Right renal cortex interstitium (tissue), 3 donors: ENCODE data around the gene NMBR. TPM values are rescaled to one million over a fixed set of nuclear protein-coding genes. Genes with fewer than 3 reads are reported as not detected.
A peak's percentile ranks its signal among the peaks of the same experiment; 100 is the strongest.
"Not testable (repeated sequence)": the region's sequence is repeated elsewhere in the genome, so short reads cannot be mapped to it uniquely, and the experiment has no call there.

Experiments
- DNase-seq, 3 donors: peaks; one replicate each; pipeline ENCODE4 v3.0.0-alpha.2; 2013; ENCODE audit warnings: low read depth in 3 of 3, low spot score in 2 of 3
- polyA plus RNA-seq, 3 donors: library from polyadenylated mRNA; unstranded; fragments of 120-200 nt; gene quantifications; one replicate each; pipeline ENCODE4 v1.2.1, GENCODE V29; 2013; ENCODE audit not compliant: insufficient read length in 3 of 3

The NMBR gene
- polyA plus RNA-seq, 3 donors, result 0.26 to 0.40 (median 0.29) TPM

- no peak for DNase-seq
Measured at GRCh38 chr6:142071981-142072380, 74.9 kb downstream of the NMBR start.

GRCh38 chr6:142068416-142068815 lies 78.5 kb downstream of the NMBR start:
- DNase-seq, result no peak

- not testable (repeated sequence) for DNase-seq
Measured at GRCh38 chr6:142062861-142063260, 84.1 kb downstream of the NMBR start.

GRCh38 chr6:142058551-142059290 lies 88.2 kb downstream of the NMBR start:
- no peak for DNase-seq

- no peak for DNase-seq
Measured at GRCh38 chr6:142055219-142055618, 91.7 kb downstream of the NMBR start.

GRCh38 chr6:142051404-142051803 lies 95.5 kb downstream of the NMBR start:
- DNase-seq, result no peak

- DNase-seq, result no peak
Measured at GRCh38 chr6:142048593-142048980, 98.3 kb downstream of the NMBR start.

- DNase-seq, result no peak
Measured at GRCh38 chr6:142047934-142048592, 98.9 kb downstream of the NMBR start.

- peak in 1 of 3 donors; percentile 12 for DNase-seq
Measured at GRCh38 chr6:142045380-142046278, 101.3 kb downstream of the NMBR start.

GRCh38 chr6:142035890-142036289 lies 111.0 kb downstream of the NMBR start:
- DNase-seq, result no peak

- DNase-seq, result no peak
Measured at GRCh38 chr6:142031035-142031434, 115.9 kb downstream of the NMBR start.

- DNase-seq, result no peak
Measured at GRCh38 chr6:142030115-142030619, 116.8 kb downstream of the NMBR start.

- no peak for DNase-seq
Measured at GRCh38 chr6:142028527-142028926, 118.4 kb downstream of the NMBR start.

- not testable (repeated sequence) for DNase-seq
Measured at GRCh38 chr6:142027804-142028203, 119.1 kb downstream of the NMBR start.

- DNase-seq, result no peak
Measured at GRCh38 chr6:142027074-142027473, 119.8 kb downstream of the NMBR start.

- DNase-seq, result no peak
Measured at GRCh38 chr6:142026471-142026870, 120.5 kb downstream of the NMBR start.

Other genes with a start within 250 kb of the NMBR start
- gene GJE1, start 14.2 kb downstream of the NMBR start, polyA plus RNA-seq, result not detected
- 10 to 100 TPM; 79.7 to 88.2 (median 83.3) TPM for gene VTA1, start 141 bp upstream of the NMBR start, polyA plus RNA-seq
- 10 to 100 TPM; 29.3 to 31.3 (median 30.0) TPM for gene ADGRG6, start 154.9 kb upstream of the NMBR start, polyA plus RNA-seq